A549 (cell line): Measurements from ENCODE around the gene TCF3. TPM values are rescaled to one million over a fixed set of nuclear protein-coding genes. Genes with fewer than 3 reads are reported as not detected.

Experiments used
- ATAC-seq, 2 experiments: fragments of 200-7000 bp in 1 of 2; fragments of >200 bp in 1 of 2; cut with Nextera tagmentation in 1 of 2; cut with Tn5 transposase in 1 of 2; 3 replicates each; pipeline versions ENCODE4 v1.8.0 to v1.9.1; 2018 to 2020; ENCODE audit warnings: mild to moderate bottlenecking in 1 of 2, moderate library complexity in 1 of 2
- CTCF ChIA-PET: fragments of 300-600 bp; sonication (Branson Sonifier 250); formaldehyde crosslinking; extraction: SDS; loops from one replicate; lab custom pipeline; 2021; ENCODE audit warnings: antibody characterized with exemption, inconsistent platforms; lab: Yijun Ruan, JAX
- POLR2A ChIA-PET: fragments of 350-600 bp; formaldehyde crosslinking; extraction: SDS; loops from one replicate; lab custom pipeline; 2021; ENCODE audit warnings: antibody characterized with exemption, inconsistent platforms; lab: Yijun Ruan, JAX
- DNase-seq, 2 experiments: peaks; one replicate each; pipeline versions ENCODE4 v3.0.0 to v3.0.0-alpha.2; 2011 to 2016; ENCODE audit warnings: low read depth in 1 of 2, low spot score in 1 of 2
- FAIRE-seq: peaks from 2 replicates; lab custom pipeline; 2011; peaks lifted over from hg19 to GRCh38; lab: Jason Lieb, UNC
- H3K27ac ChIP-seq, 2 experiments: fragments of >200 bp; sonication (Bioruptor Twin); formaldehyde crosslinking; 3 replicates each; pipeline ENCODE4 v1.5.1; 2016 to 2017
- H3K4me1 ChIP-seq: fragments of >200 bp; sonication (Bioruptor Twin); formaldehyde crosslinking; 3 replicates; pipeline ENCODE4 v1.6.1; 2016
- H3K4me2 ChIP-seq: fragments of >200 bp; sonication (Bioruptor Twin); formaldehyde crosslinking; 3 replicates; pipeline ENCODE4 v1.6.1; 2016
- H3K4me3 ChIP-seq: fragments of >200 bp; sonication (Bioruptor Twin); formaldehyde crosslinking; 3 replicates; pipeline ENCODE4 v1.5.1; 2016
- H3K9me3 ChIP-seq: fragments of >200 bp; sonication (Bioruptor Twin); formaldehyde crosslinking; 3 replicates; pipeline ENCODE4 v1.6.1; 2016
- BHLHE40 ChIP-seq: IDR thresholded peaks from 2 replicates; pipeline ENCODE4 v1.6.1; 2012; ENCODE audit warnings: low read depth, low read length, inconsistent platforms
- EP300 ChIP-seq, 2 experiments: fragments of >200 bp; sonication (Bioruptor Twin); formaldehyde crosslinking; IDR thresholded peaks; 2 replicates in 1 of 2; 3 replicates in 1 of 2; pipeline ENCODE4 v1.6.1; 2016 to 2017
- HOXB13 ChIP-seq: fragments of 250-450 bp; sonication (Bioruptor Pico); IDR thresholded peaks from 2 replicates; pipeline ENCODE4 v1.5.0; 2020; ENCODE audit warnings: low read depth, mild to moderate bottlenecking, moderate library complexity
- HOXB5 ChIP-seq: fragments of 250-450 bp; sonication (Bioruptor Pico); IDR thresholded peaks from 2 replicates; pipeline ENCODE4 v1.5.0; 2020; ENCODE audit warnings: mild to moderate bottlenecking, moderate library complexity
- JUN ChIP-seq, 2 experiments: fragments of >200 bp; sonication (Bioruptor Twin); formaldehyde crosslinking; IDR thresholded peaks; 2 replicates in 1 of 2; 3 replicates in 1 of 2; pipeline ENCODE4 v1.6.1; 2016 to 2017
- KDM1A ChIP-seq: fragments of 200-600 bp; sonication (generic); IDR thresholded peaks from 2 replicates; pipeline ENCODE4 v1.6.1; 2016; ENCODE audit warnings: low read depth, mild to moderate bottlenecking
- MAZ ChIP-seq: fragments of 150-350 bp; IDR thresholded peaks from 2 replicates; pipeline ENCODE4 v1.6.1; 2014; ENCODE audit warnings: antibody characterized with exemption, low read depth, low read length, borderline replicate concordance
- NPAS2 ChIP-seq: fragments of 250-450 bp; sonication (Bioruptor Pico); IDR thresholded peaks from 2 replicates; pipeline ENCODE4 v1.8.0; 2022; ENCODE audit warnings: mild to moderate bottlenecking, moderate library complexity, borderline replicate concordance
- POLR2A ChIP-seq: IDR thresholded peaks from 2 replicates; pipeline ENCODE4 v1.6.1; 2012; ENCODE audit warnings: mild to moderate bottlenecking, low read length
- RAD21 ChIP-seq, 2 experiments: fragments of >200 bp in 1 of 2; sonication (Bioruptor Twin) in 1 of 2; formaldehyde crosslinking in 1 of 2; IDR thresholded peaks in 1 of 2; conservative IDR thresholded peaks in 1 of 2; 2 replicates in 1 of 2; 3 replicates in 1 of 2; pipeline ENCODE4 v1.6.1; 2012 to 2018; ENCODE audit warnings: inconsistent platforms in 1 of 2
- RCOR1 ChIP-seq: fragments of 150-350 bp; IDR thresholded peaks from 2 replicates; pipeline ENCODE4 v1.6.1; 2014; ENCODE audit warnings: antibody characterized with exemption, low read length, low read depth
- SMC3 ChIP-seq: fragments of >200 bp; sonication (Bioruptor Twin); formaldehyde crosslinking; IDR thresholded peaks from 3 replicates; pipeline ENCODE4 v1.6.1; 2018; ENCODE audit warnings: inconsistent platforms
- TP53 ChIP-seq: fragments of 250-450 bp; sonication (Bioruptor Pico); IDR thresholded peaks from 2 replicates; pipeline ENCODE4 v1.5.0; 2021; ENCODE audit warnings: mild to moderate bottlenecking, moderate library complexity
- ZFP36 ChIP-seq: fragments of 450-650 bp; IDR thresholded peaks from 2 replicates; pipeline ENCODE4 v1.6.1; 2014; ENCODE audit warnings: borderline replicate concordance; ENCODE audit not compliant: partially characterized antibody
- ZSCAN20 ChIP-seq: fragments of 250-450 bp; sonication (Bioruptor Pico); IDR thresholded peaks from 2 replicates; pipeline ENCODE4 v1.8.0; 2022; ENCODE audit warnings: mild to moderate bottlenecking, moderate library complexity
- WGBS: methylation state at CpG from one replicate; pipeline ENCODE4 v1.1.6; 2017; ENCODE audit errors: missing lambda C conversion rate; 5-methylcytosine and 5-hydroxymethylcytosine counted together
- polyA plus RNA-seq, 4 experiments: library from polyadenylated mRNA; depleted of rRNA in 3 of 4; stranded (reverse); fragments of >200 nt; fragmentation: RNase III in 1 of 4; extraction: RNeasy Plus Mini Kit Qiagen cat#74134 plus additional on column Dnase treatment in 1 of 4; gene quantifications; 2 replicates in 3 of 4; 3 replicates in 1 of 4; pipeline ENCODE4 v1.2.3, GENCODE V29; 2011 to 2017
- TF ChIP-seq, protein P1 (sequence below): fragments of 200-600 bp; sonication (generic); IDR thresholded peaks from 2 replicates; pipeline ENCODE4 v1.6.1; 2016; ENCODE audit warnings: antibody characterized with exemption, mild to moderate bottlenecking, moderate library complexity
- TF ChIP-seq, protein P2 (sequence below): fragments of 450-650 bp; IDR thresholded peaks from 2 replicates; pipeline ENCODE4 v1.6.1; 2014; ENCODE audit warnings: antibody characterized with exemption
- TF ChIP-seq, protein P3 (sequence below): IDR thresholded peaks from 2 replicates; pipeline ENCODE4 v1.6.1; 2012
- TF ChIP-seq, protein P4 (sequence below): fragments of >200 bp; sonication (Bioruptor Twin); formaldehyde crosslinking; IDR thresholded peaks from 2 replicates; pipeline ENCODE4 v1.6.1; 2016
- TF ChIP-seq, protein P5 (sequence below): fragments of >200 bp; sonication (Bioruptor Twin); formaldehyde crosslinking; IDR thresholded peaks from 3 replicates; pipeline ENCODE4 v1.5.1; 2016

TCF3 gene
- polyA plus RNA-seq, 2 of the 4 experiments (the other 2 are of a cell fraction): 25.6 to 52.6 TPM

DNA sequence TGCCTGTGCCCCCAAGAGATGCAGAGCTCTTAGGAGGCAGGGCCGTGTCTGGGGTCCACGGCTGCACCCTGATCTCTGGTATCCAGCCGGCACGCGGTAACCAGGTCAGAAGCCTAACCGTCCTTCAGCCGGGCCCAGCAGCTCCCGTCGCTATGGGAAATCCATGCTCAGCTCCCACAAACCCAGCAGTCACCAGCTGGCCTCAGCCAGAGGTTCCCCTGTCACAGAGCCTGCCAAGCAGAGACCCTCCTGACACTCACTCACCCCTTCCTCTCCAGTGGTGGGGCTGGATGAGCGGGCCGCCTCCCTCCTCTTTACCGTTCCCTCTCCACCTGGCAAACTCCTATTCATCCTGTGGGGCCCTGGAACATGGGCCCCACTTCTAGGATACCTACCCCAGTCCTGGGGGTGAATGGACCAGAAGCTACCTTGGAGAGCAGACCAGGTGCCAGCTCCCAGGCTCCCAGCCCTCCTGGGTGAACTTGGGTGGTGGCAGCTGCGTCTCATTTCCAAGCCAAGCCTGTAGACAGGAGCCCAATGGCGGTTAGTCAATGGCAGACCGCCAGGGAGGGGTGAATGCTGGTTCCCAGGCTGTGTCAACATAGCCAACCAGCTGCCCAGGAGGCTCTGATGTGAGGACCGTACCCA lies 21.4 kb upstream of the TCF3 start (continued):
- TF ChIP-seq, protein P1, sequence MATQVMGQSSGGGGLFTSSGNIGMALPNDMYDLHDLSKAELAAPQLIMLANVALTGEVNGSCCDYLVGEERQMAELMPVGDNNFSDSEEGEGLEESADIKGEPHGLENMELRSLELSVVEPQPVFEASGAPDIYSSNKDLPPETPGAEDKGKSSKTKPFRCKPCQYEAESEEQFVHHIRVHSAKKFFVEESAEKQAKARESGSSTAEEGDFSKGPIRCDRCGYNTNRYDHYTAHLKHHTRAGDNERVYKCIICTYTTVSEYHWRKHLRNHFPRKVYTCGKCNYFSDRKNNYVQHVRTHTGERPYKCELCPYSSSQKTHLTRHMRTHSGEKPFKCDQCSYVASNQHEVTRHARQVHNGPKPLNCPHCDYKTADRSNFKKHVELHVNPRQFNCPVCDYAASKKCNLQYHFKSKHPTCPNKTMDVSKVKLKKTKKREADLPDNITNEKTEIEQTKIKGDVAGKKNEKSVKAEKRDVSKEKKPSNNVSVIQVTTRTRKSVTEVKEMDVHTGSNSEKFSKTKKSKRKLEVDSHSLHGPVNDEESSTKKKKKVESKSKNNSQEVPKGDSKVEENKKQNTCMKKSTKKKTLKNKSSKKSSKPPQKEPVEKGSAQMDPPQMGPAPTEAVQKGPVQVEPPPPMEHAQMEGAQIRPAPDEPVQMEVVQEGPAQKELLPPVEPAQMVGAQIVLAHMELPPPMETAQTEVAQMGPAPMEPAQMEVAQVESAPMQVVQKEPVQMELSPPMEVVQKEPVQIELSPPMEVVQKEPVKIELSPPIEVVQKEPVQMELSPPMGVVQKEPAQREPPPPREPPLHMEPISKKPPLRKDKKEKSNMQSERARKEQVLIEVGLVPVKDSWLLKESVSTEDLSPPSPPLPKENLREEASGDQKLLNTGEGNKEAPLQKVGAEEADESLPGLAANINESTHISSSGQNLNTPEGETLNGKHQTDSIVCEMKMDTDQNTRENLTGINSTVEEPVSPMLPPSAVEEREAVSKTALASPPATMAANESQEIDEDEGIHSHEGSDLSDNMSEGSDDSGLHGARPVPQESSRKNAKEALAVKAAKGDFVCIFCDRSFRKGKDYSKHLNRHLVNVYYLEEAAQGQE: no peak
- TF ChIP-seq BHLHE40: no peak
- no peak for TF ChIP-seq RCOR1

DNA sequence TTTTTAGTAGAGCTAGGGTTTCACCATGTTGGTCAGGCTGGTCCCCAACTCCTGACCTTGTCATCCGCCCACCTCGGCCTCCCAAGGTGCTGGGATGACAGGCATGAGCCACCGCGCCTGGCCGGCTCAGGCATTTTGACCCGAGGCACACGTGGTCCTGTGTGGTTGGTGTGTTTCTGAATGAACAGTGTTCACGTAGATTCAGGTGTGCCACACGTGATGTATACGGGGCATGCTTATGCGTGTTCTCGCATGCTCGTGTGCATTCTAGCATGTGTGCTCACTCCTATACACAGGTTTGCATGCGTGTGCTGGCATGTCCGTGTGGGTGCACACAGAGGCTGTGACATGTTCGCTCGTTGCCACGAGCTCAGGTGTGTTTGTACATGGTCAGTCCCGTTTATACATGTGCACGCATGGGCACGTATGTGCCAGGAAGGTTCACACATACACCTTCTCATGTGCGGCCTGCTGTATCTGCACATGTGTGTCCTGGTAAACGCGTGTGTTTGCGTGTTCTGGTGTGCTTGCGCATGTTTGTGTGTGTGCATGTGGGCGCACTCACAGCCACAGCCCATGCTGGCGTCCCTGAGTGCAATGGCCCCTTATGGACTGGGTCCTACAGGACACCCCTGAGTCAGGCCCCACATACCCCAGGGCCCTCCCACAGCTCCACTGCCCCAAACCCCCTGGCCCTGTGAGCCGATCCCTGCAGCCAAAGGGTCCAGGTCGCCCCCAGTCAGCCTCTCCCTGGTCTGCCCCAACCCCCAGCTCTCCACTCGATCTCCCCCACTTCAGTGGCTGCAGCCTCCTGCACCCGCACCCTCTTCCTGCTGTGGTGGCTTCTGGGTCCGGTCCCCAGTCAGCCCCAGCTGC lies 20.6 kb upstream of the TCF3 start:
- Histone ChIP-seq H3K4me3 (no peak overlapping the region), H3K4me2 (peak overlapping the region; percentile 100), H3K4me1 (peaks cover 9% of the 10 kb centered on the region; the same call in 1 of the 3 replicates), H3K27ac (peak overlapping the region; percentile 74 to 91; a peak in 4 of 6 replicates), H3K9me3 (no peaks in the 10 kb centered on the region)
- FAIRE-seq (no peak), ATAC-seq (no peak), DNase-seq (no peak)
- TF ChIP-seq POLR2A (no peak), MAZ (no peak), TP53 (no peak), NPAS2 (CRISPR knock-in tag) (no peak), HOXB13 (CRISPR knock-in tag) (no peak), KDM1A (no peak), EP300 (IDR thresholded peaks at IDR 0.05) (no peak), HOXB5 (CRISPR knock-in tag) (no peak), RAD21 (conservative IDR thresholded peaks at IDR 0.05 in 1 of 2, IDR thresholded peaks at IDR 0.05 in 1 of 2) (no peak), RCOR1 (no peak), ZSCAN20 (CRISPR knock-in tag) (no peak), SMC3 (no peak), ZFP36 (no peak), JUN (IDR thresholded peaks at IDR 0.05) (no peak)
- TF ChIP-seq, protein P2, sequence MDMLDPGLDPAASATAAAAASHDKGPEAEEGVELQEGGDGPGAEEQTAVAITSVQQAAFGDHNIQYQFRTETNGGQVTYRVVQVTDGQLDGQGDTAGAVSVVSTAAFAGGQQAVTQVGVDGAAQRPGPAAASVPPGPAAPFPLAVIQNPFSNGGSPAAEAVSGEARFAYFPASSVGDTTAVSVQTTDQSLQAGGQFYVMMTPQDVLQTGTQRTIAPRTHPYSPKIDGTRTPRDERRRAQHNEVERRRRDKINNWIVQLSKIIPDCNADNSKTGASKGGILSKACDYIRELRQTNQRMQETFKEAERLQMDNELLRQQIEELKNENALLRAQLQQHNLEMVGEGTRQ: no peak
- TF ChIP-seq, protein P3, sequence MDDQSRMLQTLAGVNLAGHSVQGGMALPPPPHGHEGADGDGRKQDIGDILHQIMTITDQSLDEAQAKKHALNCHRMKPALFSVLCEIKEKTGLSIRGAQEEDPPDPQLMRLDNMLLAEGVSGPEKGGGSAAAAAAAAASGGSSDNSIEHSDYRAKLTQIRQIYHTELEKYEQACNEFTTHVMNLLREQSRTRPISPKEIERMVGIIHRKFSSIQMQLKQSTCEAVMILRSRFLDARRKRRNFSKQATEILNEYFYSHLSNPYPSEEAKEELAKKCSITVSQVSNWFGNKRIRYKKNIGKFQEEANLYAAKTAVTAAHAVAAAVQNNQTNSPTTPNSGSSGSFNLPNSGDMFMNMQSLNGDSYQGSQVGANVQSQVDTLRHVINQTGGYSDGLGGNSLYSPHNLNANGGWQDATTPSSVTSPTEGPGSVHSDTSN: no peak
- TF ChIP-seq, protein P4, sequence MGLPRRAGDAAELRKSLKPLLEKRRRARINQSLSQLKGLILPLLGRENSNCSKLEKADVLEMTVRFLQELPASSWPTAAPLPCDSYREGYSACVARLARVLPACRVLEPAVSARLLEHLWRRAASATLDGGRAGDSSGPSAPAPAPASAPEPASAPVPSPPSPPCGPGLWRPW: no peak
- TF ChIP-seq, protein P5, sequence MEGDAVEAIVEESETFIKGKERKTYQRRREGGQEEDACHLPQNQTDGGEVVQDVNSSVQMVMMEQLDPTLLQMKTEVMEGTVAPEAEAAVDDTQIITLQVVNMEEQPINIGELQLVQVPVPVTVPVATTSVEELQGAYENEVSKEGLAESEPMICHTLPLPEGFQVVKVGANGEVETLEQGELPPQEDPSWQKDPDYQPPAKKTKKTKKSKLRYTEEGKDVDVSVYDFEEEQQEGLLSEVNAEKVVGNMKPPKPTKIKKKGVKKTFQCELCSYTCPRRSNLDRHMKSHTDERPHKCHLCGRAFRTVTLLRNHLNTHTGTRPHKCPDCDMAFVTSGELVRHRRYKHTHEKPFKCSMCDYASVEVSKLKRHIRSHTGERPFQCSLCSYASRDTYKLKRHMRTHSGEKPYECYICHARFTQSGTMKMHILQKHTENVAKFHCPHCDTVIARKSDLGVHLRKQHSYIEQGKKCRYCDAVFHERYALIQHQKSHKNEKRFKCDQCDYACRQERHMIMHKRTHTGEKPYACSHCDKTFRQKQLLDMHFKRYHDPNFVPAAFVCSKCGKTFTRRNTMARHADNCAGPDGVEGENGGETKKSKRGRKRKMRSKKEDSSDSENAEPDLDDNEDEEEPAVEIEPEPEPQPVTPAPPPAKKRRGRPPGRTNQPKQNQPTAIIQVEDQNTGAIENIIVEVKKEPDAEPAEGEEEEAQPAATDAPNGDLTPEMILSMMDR: no peak
- 90% methylated on average over 28 of the region's 33 CpGs for WGBS
- CTCF ChIA-PET: interaction anchor here (0.5 to 5.8 kb wide), 69 partner anchors 8 to 1236 kb away, joined by 3 to 146 read pairs (median 5); partner anchors contain the start of genes ATP8B3, PCSK4 and UQCR11
- POLR2A ChIA-PET: interaction anchor here (1.0 kb wide), 1 partner anchor 67 kb away, joined by 3 read pairs; no protein-coding TSS in a partner anchor
